ENCODE results near the gene KLC1. TPM values are rescaled to one million over a fixed set of nuclear protein-coding genes. Genes with fewer than 3 reads are reported as not detected.

KLC1 gene
- total and polyA plus RNA-seq, 5 experiments from 2014 or later: 50.7 to 252 (median 73.3) TPM

Other genes with a start within 250 kb of the KLC1 start
- 100 to 1,000 TPM; 123 to 128 TPM for gene MARK3, start 243.8 kb upstream of the KLC1 start, total RNA-seq
- gene MARK3, start 243.8 kb upstream of the KLC1 start, polyA plus RNA-seq: 10 to 100 TPM; 26.8 to 36.5 (median 30.7) TPM
- under 1 TPM in 1 of 2 experiments, not detected in 1; 0.69 TPM for gene CKB, start 106.4 kb upstream of the KLC1 start, total RNA-seq
- gene CKB, start 106.4 kb upstream of the KLC1 start, polyA plus RNA-seq: 1 to 10 TPM in 1 of 3 donors, not detected in 2; 1.8 TPM
- gene TRMT61A, start 100.0 kb upstream of the KLC1 start, total RNA-seq: 10 to 100 TPM; 15.3 to 16.7 TPM
- 10 to 100 TPM in 1 of 3 donors, 1 to 10 TPM in 2; 6.7 to 11.2 (median 7.0) TPM for gene TRMT61A, start 100.0 kb upstream of the KLC1 start, polyA plus RNA-seq
- gene BAG5, start 66.6 kb upstream of the KLC1 start, total RNA-seq: 10 to 100 TPM; 41.1 to 46.9 TPM
- 10 to 100 TPM; 39.0 to 48.5 (median 47.5) TPM for gene BAG5, start 66.6 kb upstream of the KLC1 start, polyA plus RNA-seq
- gene COA8, start 66.3 kb upstream of the KLC1 start, total RNA-seq: 10 to 100 TPM; 27.4 to 29.1 TPM
- 10 to 100 TPM; 47.3 to 72.0 (median 48.2) TPM for gene COA8, start 66.3 kb upstream of the KLC1 start, polyA plus RNA-seq
- 10 to 100 TPM; 13.8 to 14.1 TPM for gene XRCC3, start 86.2 kb downstream of the KLC1 start, total RNA-seq
- gene XRCC3, start 86.2 kb downstream of the KLC1 start, polyA plus RNA-seq: 1 to 10 TPM; 2.1 to 3.6 (median 3.2) TPM
- 10 to 100 TPM; 13.5 to 16.9 TPM for gene ZFYVE21, start 86.6 kb downstream of the KLC1 start, total RNA-seq
- 1 to 10 TPM; 7.7 to 8.7 (median 8.1) TPM for gene ZFYVE21, start 86.6 kb downstream of the KLC1 start, polyA plus RNA-seq
- 10 to 100 TPM; 38.0 to 40.3 TPM for gene PPP1R13B, start 218.4 kb downstream of the KLC1 start, total RNA-seq
- 1 to 10 TPM; 2.5 to 6.8 (median 4.1) TPM for gene PPP1R13B, start 218.4 kb downstream of the KLC1 start, polyA plus RNA-seq